HG03108 (cell line): ENCODE data around the gene HSPB6.
A peak's percentile ranks its signal among the peaks of the same experiment; 100 is the strongest.

Source experiments
- ATAC-seq: cut with Tn5 transposase; IDR thresholded peaks from one replicate; pipeline ENCODE4 v1.9.1; 2021; ENCODE audit warnings: moderate library complexity; ENCODE audit not compliant: unreplicated experiment

The HSPB6 gene

GRCh38 chr19:35746531-35746930, 10.3 kb downstream of the HSPB6 start:
- ATAC-seq: no peak

GRCh38 chr19:35746087-35746462, 10.8 kb downstream of the HSPB6 start:
- no peak for ATAC-seq

GRCh38 chr19:35745328-35746086, 11.3 kb downstream of the HSPB6 start, which contains the start of the genes PSENEN and U2AF1L4:
Gene PSENEN (plus strand): TSS chr19:35745651. CDS start chr19:35745931, 280 bp downstream.
Gene U2AF1L4 (minus strand): TSS chr19:35745418. CDS start chr19:35745391, 27 bp downstream.
- peak; percentile 41 for ATAC-seq

GRCh38 chr19:35744430-35745327, 12.2 kb downstream of the HSPB6 start:
- no peak for ATAC-seq

GRCh38 chr19:35743640-35744429, 13.0 kb downstream of the HSPB6 start:
- ATAC-seq: no peak

- no peak for ATAC-seq
Observed at GRCh38 chr19:35742121-35742724, 14.6 kb downstream of the HSPB6 start, which contains the start of gene IGFLR1. Gene IGFLR1 (minus strand): TSS chr19:35742452. CDS start chr19:35741180, 1,272 bp downstream.

- ATAC-seq: no peak
Observed at GRCh38 chr19:35741203-35741515, 15.7 kb downstream of the HSPB6 start.

GRCh38 chr19:35740423-35741202, 16.2 kb downstream of the HSPB6 start:
- ATAC-seq: peak; percentile 49

- ATAC-seq: no peak
Observed at GRCh38 chr19:35740108-35740422, 16.8 kb downstream of the HSPB6 start.

GRCh38 chr19:35739275-35740107, 17.3 kb downstream of the HSPB6 start:
- no peak for ATAC-seq

- ATAC-seq: no peak
Observed at GRCh38 chr19:35738887-35739229, 18.0 kb downstream of the HSPB6 start.

- no peak for ATAC-seq
Observed at GRCh38 chr19:35738021-35738886, 18.6 kb downstream of the HSPB6 start.

GRCh38 chr19:35736913-35737886, 19.6 kb downstream of the HSPB6 start:
- no peak for ATAC-seq

GRCh38 chr19:35734889-35735288, 21.9 kb downstream of the HSPB6 start:
- ATAC-seq: no peak

- ATAC-seq: no peak
Observed at GRCh38 chr19:35734273-35734672, 22.6 kb downstream of the HSPB6 start.

GRCh38 chr19:35733180-35734125, 23.4 kb downstream of the HSPB6 start:
- no peak for ATAC-seq
